Cardiac fibroblast (primary cell): ENCODE data around the gene DOCK4.

Experiments used
- DNase-seq, 2 donors: peaks; one replicate each; pipeline versions ENCODE4 v3.0.0 to v3.0.0-alpha.2; 2010; ENCODE audit warnings: low read depth in 2 of 2
- H3K4me3 ChIP-seq, 2 donors: replicated peaks in 1 of 2; 1 replicate in 1 of 2; 2 replicates in 1 of 2; pipeline ENCODE4 v1.5.1; 2011; ENCODE audit warnings: low read depth in 2 of 2, low read length in 2 of 2, mild to moderate bottlenecking in 2 of 2, moderate library complexity in 1 of 2
- TF ChIP-seq, protein P1 (sequence below): IDR thresholded peaks from one replicate; pipeline ENCODE4 v1.5.1; 2011; ENCODE audit warnings: low read depth, mild to moderate bottlenecking, low read length, inconsistent platforms

DOCK4 gene

DNA sequence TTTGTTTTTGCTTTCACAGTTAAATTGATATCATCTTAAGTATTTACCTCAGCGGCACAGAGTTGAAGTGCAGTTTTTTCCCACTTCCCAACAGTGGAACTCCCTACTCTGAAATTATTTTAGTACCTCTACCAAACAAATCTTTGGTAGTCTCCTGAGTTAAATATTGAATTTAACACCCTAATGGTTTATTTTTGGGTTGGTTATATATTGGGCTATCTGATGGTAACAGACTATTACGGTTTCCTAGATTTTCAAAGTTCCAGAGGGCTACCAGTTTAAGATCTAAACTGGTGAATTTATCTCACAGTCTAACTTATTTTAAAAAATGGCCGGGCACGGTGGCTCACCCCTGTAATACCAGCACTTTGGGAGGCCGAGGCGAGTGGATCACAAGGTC lies 1.6 kb upstream of the DOCK4 start:
- peak overlapping the region in 1 of 2 donors; percentile 95 for H3K4me3 ChIP-seq
- no peak for DNase-seq
- TF ChIP-seq, protein P1, sequence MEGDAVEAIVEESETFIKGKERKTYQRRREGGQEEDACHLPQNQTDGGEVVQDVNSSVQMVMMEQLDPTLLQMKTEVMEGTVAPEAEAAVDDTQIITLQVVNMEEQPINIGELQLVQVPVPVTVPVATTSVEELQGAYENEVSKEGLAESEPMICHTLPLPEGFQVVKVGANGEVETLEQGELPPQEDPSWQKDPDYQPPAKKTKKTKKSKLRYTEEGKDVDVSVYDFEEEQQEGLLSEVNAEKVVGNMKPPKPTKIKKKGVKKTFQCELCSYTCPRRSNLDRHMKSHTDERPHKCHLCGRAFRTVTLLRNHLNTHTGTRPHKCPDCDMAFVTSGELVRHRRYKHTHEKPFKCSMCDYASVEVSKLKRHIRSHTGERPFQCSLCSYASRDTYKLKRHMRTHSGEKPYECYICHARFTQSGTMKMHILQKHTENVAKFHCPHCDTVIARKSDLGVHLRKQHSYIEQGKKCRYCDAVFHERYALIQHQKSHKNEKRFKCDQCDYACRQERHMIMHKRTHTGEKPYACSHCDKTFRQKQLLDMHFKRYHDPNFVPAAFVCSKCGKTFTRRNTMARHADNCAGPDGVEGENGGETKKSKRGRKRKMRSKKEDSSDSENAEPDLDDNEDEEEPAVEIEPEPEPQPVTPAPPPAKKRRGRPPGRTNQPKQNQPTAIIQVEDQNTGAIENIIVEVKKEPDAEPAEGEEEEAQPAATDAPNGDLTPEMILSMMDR = no peak

DNA sequence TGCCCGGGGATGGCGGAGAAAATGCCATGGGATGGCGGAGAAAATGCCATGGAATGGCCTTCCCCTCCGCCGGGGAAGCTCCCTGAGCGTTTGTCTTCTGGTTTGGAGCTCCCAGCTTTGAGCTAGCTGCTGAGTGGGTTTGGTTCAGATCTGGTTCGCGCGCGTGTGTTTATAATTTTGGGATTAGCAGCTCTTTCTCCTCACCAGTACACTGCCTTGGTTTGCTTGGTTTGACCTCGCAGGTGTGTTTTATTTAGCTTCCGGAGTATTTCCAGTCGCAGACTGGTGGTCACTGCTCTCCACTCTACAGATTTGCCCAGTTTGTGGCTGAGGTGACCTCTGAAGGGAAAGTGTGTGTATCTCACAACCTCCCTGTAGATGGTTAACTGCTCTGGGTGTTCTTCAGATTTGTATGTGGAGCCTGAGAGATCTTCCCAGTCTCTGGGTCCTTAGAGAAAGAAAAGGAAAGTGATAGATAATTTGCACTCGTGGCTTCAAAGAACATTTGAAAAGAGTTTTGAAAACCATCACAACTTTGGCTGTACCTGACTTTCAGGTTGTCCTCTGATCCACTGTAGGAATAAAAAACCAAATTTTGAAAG lies 893 bp upstream of the DOCK4 start:
- peak overlapping the region; percentile 89 to 95 for H3K4me3 ChIP-seq
- peak in 1 of 2 donors; percentile 17 for DNase-seq
- TF ChIP-seq, protein P1 = no peak

GRCh38 chr7:112205343-112206237 lies 609 bp downstream of the DOCK4 start:
- TF ChIP-seq, protein P1 = no peak
- peak overlapping the region; percentile 89 to 95 for H3K4me3 ChIP-seq
- peak; percentile 74 to 82 for DNase-seq

GRCh38 chr7:112204499-112205342 lies 1.5 kb downstream of the DOCK4 start:
- DNase-seq = peak; percentile 28 to 42
- peak overlapping the region; percentile 89 to 95 for H3K4me3 ChIP-seq
- TF ChIP-seq, protein P1 = no peak

DNA sequence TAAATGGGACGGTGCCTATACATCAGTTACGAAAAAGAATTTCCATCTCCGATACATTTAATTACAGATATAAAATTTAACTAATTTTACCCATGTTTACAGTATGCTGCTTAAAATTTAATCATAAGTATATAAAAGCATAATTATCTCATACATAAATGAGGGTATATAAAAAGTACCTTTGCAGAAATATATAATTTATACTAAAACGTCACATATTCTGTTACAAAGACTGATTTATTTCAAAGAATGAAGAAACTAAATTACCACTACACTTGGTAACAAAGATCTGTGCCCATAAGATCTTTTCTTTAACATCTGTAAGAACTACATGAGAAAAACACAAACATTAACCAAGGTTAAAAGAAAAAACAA lies 2.8 kb downstream of the DOCK4 start:
- H3K4me3 ChIP-seq = peak overlapping the region in 1 of 2 donors; percentile 95
- DNase-seq = no peak
- TF ChIP-seq, protein P1 = no peak

DNA sequence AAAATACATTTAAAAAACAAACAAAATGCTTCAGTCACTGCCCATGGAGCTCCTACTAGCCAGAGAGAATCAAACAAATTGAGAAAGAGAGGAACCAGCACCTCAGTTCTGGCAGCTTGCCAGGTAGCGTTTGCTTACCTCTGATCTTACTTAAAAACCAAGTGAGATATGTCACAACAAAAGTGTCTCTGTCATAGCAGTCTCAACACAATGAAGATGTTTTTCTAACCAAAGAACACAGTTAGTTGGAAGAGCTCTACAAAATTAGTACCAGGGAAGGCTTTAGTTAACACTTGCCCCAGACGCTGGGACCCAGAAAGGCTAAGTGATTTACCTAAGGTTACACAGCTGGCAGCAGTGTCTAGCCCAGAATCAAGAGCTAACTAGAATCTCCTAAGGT lies 3.4 kb downstream of the DOCK4 start:
- no peak overlapping the region for H3K4me3 ChIP-seq
- TF ChIP-seq, protein P1 = no peak
- DNase-seq = peak; percentile 30 to 49
